Smooth muscle cell of the brain vasculature (primary cell): Measurements from ENCODE around the gene TBC1D2B.
A peak's percentile ranks its signal among the peaks of the same experiment; 100 is the strongest.

Experiments
- DNase-seq: peaks from one replicate; pipeline ENCODE4 v3.0.0-alpha.2; 2012; ENCODE audit warnings: low read depth, low spot score

Gene TBC1D2B

GRCh38 chr15:78072080-78072892, 5.2 kb downstream of the TBC1D2B start:
- no peak for DNase-seq

GRCh38 chr15:78071383-78071782, 6.1 kb downstream of the TBC1D2B start:
- DNase-seq = no peak

GRCh38 chr15:78070049-78070700, 7.3 kb downstream of the TBC1D2B start:
- no peak for DNase-seq

GRCh38 chr15:78069462-78070029, 8.0 kb downstream of the TBC1D2B start:
- DNase-seq = no peak

GRCh38 chr15:78069052-78069414, 8.5 kb downstream of the TBC1D2B start:
- DNase-seq = no peak

- DNase-seq = no peak
Observed at GRCh38 chr15:78067328-78068228, 9.9 kb downstream of the TBC1D2B start.

- no peak for DNase-seq
Observed at GRCh38 chr15:78065973-78066946, 11.3 kb downstream of the TBC1D2B start.

- peak; percentile 96 for DNase-seq
Observed at GRCh38 chr15:78065284-78065872, 12.1 kb downstream of the TBC1D2B start.

GRCh38 chr15:78064544-78064943, 13.0 kb downstream of the TBC1D2B start:
- DNase-seq = no peak

GRCh38 chr15:78063970-78064385, 13.5 kb downstream of the TBC1D2B start:
- no peak for DNase-seq

- DNase-seq = no peak
Observed at GRCh38 chr15:78063217-78063616, 14.3 kb downstream of the TBC1D2B start.

GRCh38 chr15:78061963-78062427, 15.5 kb downstream of the TBC1D2B start:
- DNase-seq = no peak

- no peak for DNase-seq
Observed at GRCh38 chr15:78060232-78060631, 17.3 kb downstream of the TBC1D2B start.

- no peak for DNase-seq
Observed at GRCh38 chr15:78059110-78059839, 18.2 kb downstream of the TBC1D2B start.

GRCh38 chr15:78058401-78058935, 19.0 kb downstream of the TBC1D2B start:
- DNase-seq = no peak

GRCh38 chr15:78057803-78058202, 19.7 kb downstream of the TBC1D2B start:
- no peak for DNase-seq

GRCh38 chr15:78056714-78057269, 20.7 kb downstream of the TBC1D2B start:
- DNase-seq = no peak

GRCh38 chr15:78055919-78056713, 21.4 kb downstream of the TBC1D2B start:
- no peak for DNase-seq
